ENCODE data around the gene UBE2Q2.

Gene UBE2Q2

DNA sequence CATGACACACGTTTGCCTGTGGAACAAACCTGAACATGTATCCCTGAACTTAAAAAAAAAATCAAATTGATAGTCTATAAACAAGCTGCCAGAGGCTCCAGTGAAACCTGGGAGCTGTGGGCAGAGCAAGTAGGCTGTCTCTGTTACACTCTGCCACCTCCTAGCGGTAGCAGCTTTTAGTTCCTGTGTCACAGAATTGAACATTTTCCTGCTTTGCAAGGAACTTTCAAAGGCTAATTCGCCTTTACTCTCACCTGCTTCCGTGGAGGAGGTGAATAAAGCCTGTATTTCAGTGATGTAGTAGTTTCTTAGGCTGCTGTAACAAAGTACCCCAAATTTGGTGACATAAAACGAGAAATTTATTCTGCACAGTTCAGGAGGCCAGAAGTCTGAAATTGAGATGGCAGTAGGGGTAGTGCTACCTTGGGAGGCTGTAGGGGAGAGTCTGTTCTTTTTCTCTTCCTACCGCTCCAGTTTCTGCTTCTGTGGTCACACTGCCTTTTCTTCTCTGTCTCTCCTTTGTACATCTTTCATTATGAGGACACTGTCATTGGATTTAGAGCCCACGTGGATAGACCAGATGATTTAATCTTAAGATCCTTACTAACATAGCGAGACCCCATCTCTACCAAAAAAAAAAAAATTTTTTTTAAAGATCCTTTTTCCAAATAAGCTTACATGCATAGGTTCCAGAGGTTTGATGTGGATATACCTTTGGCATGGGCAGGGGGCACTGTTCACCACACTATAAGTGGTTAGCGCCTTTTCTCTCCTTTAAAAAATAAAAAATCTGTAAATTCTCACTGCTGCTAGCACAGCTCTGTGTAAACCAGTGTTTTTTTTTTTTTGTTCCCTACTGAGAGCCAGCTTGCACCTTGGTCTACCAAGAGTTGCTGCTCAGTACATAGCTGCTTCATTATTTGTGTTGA is 85.7 kb downstream of the UBE2Q2 start:
- peak; percentile 21 for DNase-seq

DNA sequence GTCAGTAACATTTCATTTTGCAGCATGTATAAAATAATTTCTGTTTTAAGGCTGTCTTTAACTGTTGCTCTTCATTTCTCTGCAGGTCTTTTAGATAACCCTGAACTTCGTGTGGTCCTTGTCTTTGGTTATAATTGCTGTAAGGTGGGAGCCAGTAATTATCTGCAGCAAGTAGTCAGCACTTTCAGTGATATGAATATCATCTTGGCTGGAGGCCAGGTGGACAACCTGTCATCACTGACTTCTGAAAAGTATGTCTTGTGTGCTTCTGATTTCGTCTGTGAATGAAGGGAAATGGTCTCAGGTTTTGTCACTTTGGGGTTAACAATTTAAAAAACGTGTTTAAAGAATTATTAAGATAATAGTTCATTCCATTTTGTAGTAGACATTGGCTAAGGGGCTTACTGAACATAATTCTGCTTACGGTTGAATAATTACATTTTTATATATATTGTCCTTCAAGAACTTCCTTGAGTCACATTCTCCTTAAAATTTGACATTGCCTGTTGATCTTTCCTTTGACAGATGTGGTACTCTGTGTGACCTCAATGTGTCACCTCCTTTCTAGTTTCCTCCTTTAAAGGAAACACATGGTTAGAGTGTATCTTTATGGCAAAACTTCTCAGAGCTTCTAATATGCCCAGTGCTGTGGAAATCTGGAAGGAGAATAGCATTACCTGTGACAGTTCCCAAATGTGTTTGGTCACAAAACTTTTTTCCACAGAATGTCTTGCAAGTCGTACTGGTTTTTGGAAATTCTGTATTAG is 86.7 kb downstream of the UBE2Q2 start:
- peak; percentile 22 for DNase-seq

- no peak for DNase-seq
These were observed 87.6 kb downstream of the UBE2Q2 start for GRCh38 chr15:75930866-75931265.

- no peak for DNase-seq
These were observed 99.2 kb downstream of the UBE2Q2 start for GRCh38 chr15:75942464-75942863.

GRCh38 chr15:75943246-75943645 is 100.0 kb downstream of the UBE2Q2 start:
- DNase-seq = no peak

- no peak for DNase-seq
These were observed 100.5 kb downstream of the UBE2Q2 start for GRCh38 chr15:75943713-75944215.

GRCh38 chr15:75945953-75946352 is 102.7 kb downstream of the UBE2Q2 start:
- peak; percentile 95 for DNase-seq

DNA sequence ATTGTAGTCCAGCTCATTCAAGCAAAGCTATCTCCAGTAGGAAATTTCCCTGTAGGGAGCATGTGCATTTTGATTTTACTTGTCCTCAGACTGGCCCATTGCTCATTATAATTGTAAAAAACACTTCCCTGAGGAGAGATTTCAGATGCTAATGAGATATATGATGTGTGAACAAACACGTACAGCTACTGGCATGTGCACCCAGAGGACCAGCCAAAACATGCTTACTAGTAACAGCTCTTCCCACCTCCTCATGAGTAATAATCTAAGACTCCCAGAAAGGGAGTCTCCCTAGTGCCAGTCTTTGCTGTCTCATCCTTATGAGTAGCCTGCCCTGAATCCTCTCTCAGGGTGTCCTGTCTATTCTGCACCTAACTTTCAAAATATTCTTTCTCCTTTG is 103.8 kb downstream of the UBE2Q2 start:
- no peak for DNase-seq

DNA sequence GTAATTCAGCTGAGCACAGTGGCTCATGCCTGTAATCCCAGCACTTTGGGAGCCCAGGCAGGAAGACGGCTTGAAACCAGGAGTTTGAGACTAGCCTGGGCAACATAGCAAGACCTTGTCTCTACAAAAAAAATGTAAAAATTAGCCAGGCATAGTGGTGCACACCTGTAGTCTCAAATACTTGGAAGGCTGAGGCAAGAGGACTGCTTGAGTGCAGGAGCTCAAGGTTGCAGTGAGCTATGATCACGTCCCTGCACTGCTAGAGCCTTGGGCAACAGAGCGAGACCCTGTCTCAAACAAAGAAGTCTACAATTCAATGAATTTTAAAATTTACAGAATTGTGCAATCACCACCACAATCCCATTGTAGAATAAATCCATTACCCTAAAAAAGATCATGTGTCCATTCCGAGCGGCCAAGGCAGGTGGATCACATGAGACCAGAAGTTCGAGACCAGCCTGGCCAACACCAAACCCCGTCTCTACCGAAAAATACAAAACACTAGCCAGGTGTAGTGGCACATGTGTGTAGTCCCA is 105.6 kb downstream of the UBE2Q2 start:
- DNase-seq = no peak

All from MV-4-11 (cell line).